ENCODE measurements around the gene MED13L.

The MED13L gene

GRCh38 chr12:116076399-116076798, 201.1 kb downstream of the MED13L start:
- DNase-seq: no peak

DNA sequence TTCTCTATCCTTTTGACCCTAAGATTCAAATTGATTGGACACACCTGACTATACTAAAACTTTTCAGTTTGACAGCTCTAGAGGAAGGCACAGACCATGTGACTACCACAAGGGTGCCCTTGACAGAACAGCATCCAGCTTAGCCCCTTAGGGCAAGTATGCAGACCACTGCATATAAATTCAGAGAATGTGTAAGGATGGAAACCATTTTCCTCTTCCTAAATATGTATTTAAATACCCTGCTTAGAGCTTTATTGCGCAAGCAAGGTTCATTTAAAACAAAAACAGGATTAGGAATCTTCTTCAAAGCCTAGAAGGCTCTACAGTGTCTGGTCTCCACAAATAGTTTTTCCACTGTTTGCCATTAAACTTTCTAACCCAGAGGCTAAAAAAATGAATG, 202.8 kb downstream of the MED13L start:
- no peak for DNase-seq

- no peak for DNase-seq
Observed at GRCh38 chr12:116071555-116072230, 205.8 kb downstream of the MED13L start.

- no peak for DNase-seq
Observed at GRCh38 chr12:116070444-116070843, 207.0 kb downstream of the MED13L start.

- DNase-seq: no peak
Observed at GRCh38 chr12:116069943-116070342, 207.6 kb downstream of the MED13L start.

- no peak for DNase-seq
Observed at GRCh38 chr12:116068853-116069252, 208.6 kb downstream of the MED13L start.

- DNase-seq: no peak
Observed at GRCh38 chr12:116068371-116068770, 209.1 kb downstream of the MED13L start.

DNA sequence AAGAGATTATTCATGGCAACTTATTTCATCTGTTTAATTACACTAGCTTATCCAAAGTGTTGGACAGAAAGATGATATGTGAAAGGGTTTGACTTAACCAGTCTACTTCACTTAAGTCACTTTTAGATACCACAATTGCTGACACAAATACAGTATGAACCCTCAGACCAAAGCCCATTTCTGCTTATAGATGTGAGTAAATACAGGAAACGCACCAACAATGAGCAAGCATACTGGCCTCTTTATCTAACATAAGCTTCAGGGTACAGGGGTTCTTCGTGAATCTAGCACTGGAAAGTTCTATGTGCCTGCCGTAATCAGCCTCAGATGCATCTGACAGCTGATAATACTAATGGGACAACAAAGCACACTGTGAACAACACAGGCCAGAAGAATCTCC, 209.6 kb downstream of the MED13L start:
- DNase-seq: no peak

GRCh38 chr12:116066381-116067230, 210.9 kb downstream of the MED13L start:
- no peak for DNase-seq

- DNase-seq: no peak
Observed at GRCh38 chr12:116065606-116066005, 211.9 kb downstream of the MED13L start.

DNA sequence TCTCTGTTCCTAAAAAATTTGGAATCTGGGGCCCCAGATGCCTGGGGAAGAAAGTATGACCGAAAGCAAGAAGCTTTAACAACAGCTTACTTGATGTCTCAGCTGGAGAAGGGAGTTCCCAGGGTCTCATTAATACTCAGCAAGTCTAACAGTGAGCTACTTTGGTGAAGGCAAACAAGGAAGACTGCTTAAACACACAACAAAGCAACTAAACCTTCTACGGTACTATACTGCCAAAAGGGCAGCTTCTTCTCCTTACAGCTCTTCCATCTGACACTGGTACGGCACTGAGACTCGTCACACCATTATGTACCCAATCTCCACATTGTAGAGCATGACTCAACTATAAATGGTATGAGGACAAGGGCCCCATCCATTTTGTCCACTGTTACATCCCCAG, 213.0 kb downstream of the MED13L start:
- DNase-seq: no peak

- no peak for DNase-seq
Observed at GRCh38 chr12:116062698-116063097, 214.8 kb downstream of the MED13L start.

DNA sequence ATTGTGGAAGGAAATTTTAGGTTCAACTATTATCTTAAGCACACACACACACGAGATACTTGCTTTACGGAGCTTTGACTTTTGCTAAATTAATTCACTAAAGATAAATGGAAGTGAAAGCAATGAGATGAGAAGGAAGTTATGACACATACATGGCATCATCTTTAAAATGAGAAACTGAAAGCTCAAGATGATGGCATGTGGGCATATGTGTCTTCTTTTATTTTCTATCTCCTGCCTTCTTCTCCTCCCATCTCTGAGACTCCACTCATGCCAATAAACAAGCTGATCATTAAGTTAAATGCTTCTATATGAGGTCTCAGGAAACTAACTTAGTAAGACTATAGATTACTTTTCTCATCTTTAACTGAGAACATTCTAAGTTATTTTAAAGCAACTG, 216.7 kb downstream of the MED13L start:
- no peak for DNase-seq

- no peak for DNase-seq
Observed at GRCh38 chr12:116059904-116060303, 217.6 kb downstream of the MED13L start.

GRCh38 chr12:116058574-116058973, 218.9 kb downstream of the MED13L start:
- DNase-seq: no peak

GRCh38 chr12:116057356-116057755, 220.1 kb downstream of the MED13L start:
- no peak for DNase-seq

DNA sequence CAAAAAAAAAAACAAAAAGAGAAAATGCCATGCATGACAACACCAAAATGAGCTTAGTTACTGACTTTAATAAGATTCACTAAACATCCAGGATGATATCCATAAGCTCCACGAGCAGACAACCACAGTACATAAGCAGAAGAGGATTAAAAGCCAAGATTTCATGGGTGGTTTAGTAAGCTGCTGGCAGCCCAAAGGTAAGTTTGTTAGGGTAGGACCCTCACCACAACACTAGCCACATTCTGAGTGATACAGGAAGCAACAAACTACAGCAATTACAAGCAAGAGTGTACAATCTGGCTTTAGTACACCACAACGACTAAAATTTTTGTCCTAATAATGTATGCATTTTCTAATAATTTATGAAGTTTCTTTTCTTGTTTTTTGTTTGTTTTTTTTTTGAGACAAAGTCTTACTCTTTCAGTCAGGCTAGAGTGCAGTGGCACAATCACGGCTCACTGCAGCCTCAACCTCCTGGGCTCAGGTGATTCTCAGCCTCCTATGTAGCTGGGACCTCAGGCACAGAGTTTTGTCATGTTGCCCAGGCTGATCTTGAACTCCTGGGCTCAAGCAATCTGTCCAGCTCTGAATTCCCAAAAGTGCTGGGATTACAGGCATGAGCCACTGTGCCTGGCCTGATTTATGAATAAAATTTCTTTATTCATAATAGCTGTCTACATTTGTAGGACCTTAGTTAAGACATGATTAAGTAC, 221.4 kb downstream of the MED13L start:
- no peak for DNase-seq

- DNase-seq: no peak
Observed at GRCh38 chr12:116054280-116054679, 223.2 kb downstream of the MED13L start.

DNA sequence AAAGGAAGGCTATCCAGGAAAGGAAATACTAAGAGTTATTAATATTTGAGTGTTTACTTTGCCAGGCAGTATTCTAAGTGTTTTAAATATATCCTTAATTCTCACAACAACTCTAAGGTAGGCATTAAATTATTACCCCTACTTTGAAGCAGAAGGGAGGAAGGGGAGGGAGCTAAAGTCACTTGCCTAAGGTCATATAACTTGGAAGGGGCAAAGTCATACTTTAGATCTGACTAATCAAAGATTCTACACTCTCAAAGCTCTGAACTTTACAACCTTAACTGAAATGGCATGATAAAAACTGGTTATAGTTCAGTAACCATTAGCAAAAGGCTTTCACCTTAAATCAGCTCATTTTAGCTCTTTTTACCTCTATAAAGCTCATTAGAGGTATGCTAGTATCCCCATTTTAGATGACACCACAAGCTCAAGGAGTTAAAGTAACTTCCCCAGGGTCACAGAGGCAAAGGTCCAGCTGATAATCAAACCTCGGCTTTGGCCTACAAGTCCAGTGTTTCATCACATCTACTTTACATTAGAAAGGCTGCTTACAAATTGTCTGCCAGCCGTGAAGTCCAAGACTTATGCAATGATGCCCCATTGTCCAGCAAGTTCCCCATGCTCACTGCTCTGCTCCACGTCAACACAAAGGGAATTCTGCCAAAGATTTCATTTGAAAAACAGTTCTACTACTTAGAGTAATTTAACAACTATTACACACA, 223.9 kb downstream of the MED13L start:
- DNase-seq: no peak

DNA sequence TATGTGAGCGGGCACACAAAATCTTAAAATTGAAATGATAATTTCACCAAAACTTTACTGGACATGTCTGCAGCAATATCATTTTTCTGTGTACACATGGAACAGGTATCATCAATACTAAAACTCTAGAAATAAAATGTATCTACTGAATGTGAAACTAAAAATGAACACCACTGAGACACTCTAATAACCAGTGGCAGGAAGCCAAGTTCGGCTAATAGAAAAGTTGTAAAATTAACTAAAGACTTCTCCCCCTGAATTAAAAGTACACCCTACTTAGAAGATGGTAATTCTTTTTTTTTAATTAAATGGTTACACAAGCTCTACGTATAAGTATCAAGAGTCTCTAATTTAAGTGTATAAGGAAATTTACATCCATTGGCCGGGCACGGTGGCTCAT, 227.2 kb downstream of the MED13L start:
- no peak for DNase-seq

DNA sequence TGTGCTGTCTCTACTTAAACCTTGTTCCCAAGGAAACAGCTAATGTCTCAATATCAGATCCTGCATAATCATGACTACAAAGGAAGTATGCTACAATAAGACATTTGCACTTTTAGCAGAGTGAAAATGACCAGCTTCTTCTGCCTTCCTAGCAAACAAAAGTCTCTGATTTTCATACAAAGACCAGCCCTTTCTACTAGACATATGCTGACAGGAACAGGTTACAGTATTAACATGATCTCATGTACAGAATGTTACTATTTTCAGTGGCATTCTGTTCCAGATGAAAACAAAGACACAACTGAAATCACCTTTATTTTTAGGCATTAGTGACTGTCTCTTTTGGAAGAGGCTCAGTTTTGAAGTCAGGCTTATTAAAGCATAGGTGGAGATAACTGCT, 228.6 kb downstream of the MED13L start:
- DNase-seq: no peak

GRCh38 chr12:116046039-116046438, 231.5 kb downstream of the MED13L start:
- DNase-seq: no peak

GRCh38 chr12:116045150-116045549, 232.3 kb downstream of the MED13L start:
- no peak for DNase-seq

All from NCI-H1436 treated with DMSO at 0.1 percent for 48 hours (cell line).